ENCODE results near the gene SERPINA9. TPM values are rescaled to one million over a fixed set of nuclear protein-coding genes. Genes with fewer than 3 reads are reported as not detected.

The SERPINA9 gene
- total RNA-seq, 2 experiments from 2014 or later = not detected

GRCh38 chr14:94450722-94451090 is 25.3 kb downstream of the SERPINA9 start:
- Mint-ChIP-seq H3K36me3 (ENCODE audit: low read depth) (no peaks in the 10 kb centered on the region), H3K27me3 (peaks cover 18% of the 10 kb centered on the region), H3K4me3 (no peak overlapping the region), H3K9me3 (no peaks in the 10 kb centered on the region), H3K27ac (no peak overlapping the region), H3K4me1 (ENCODE audit: low read depth) (no peaks in the 10 kb centered on the region)
- ATAC-seq (no peak), DNase-seq (no peak)
- intact Hi-C loops (cut with micrococcal nuclease) = no loop called here
- POLR2A ChIA-PET = no interaction called here
- CTCF ChIA-PET = no interaction called here
- no peak for TF ChIP-seq CTCF (IDR thresholded peaks at IDR 0.05)

GRCh38 chr14:94449930-94450329 is 26.1 kb downstream of the SERPINA9 start:
- ATAC-seq (no peak), DNase-seq (no peak)
- ChIA-PET POLR2A (no interaction called here), CTCF (interaction anchor here (1.6 kb wide), 1 partner anchor 16 kb away, joined by 4 read pairs; no protein-coding TSS in a partner anchor)
- intact Hi-C loops (cut with micrococcal nuclease) = no loop called here
- Mint-ChIP-seq H3K27me3 (peaks cover 16% of the 10 kb centered on the region), H3K4me3 (no peak overlapping the region), H3K9me3 (no peaks in the 10 kb centered on the region), H3K27ac (no peak overlapping the region), H3K4me1 (ENCODE audit: low read depth) (no peaks in the 10 kb centered on the region), H3K36me3 (ENCODE audit: low read depth) (no peaks in the 10 kb centered on the region)
- no peak for TF ChIP-seq CTCF (IDR thresholded peaks at IDR 0.05)

GRCh38 chr14:94448071-94448808 is 27.8 kb downstream of the SERPINA9 start:
- no peak for ATAC-seq
- Mint-ChIP-seq H3K36me3 (ENCODE audit: low read depth) (no peaks in the 10 kb centered on the region), H3K9me3 (no peaks in the 10 kb centered on the region)

DNA sequence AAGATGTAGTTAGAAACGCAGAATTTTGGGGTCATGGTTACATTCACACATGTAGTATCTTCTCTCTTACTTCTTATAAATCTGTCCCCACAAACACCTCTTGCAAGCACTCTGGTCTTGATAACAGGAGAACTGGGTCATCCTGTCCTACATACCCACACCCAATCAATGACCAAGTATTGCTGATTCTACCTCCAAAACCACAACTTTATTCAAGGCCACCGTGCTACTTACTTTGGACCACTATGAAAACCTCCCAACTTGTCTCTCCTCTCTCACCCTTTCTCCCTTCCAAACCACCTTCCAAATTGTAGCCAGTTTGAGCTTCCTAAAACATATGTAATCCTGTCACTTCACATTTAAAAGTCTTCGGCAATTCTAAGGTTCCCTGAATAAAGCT is 28.8 kb downstream of the SERPINA9 start:
- POLR2A ChIA-PET = no interaction called here
- no peak for ATAC-seq
- Mint-ChIP-seq H3K27ac (no peak overlapping the region), H3K9me3 (no peaks in the 10 kb centered on the region), H3K4me1 (ENCODE audit: low read depth) (no peaks in the 10 kb centered on the region), H3K4me3 (no peak overlapping the region), H3K27me3 (peaks cover 9% of the 10 kb centered on the region), H3K36me3 (ENCODE audit: low read depth) (no peaks in the 10 kb centered on the region)
- no peak for DNase-seq
- TF ChIP-seq CTCF (IDR thresholded peaks at IDR 0.05) = no peak
- intact Hi-C loops (cut with micrococcal nuclease) = no loop called here
- CTCF ChIA-PET = interaction anchor here (1.0 to 1.3 kb wide), 2 partner anchors 13 to 39 kb away, joined by 3 read pairs; no protein-coding TSS in a partner anchor

More at GRCh38 chr14:94448071-94448808, 27.8 kb downstream of the SERPINA9 start:
- Mint-ChIP-seq H3K27ac (no peak overlapping the region), H3K27me3 (peaks cover 9% of the 10 kb centered on the region), H3K4me3 (no peak overlapping the region), H3K4me1 (ENCODE audit: low read depth) (no peaks in the 10 kb centered on the region)
- intact Hi-C loops (cut with micrococcal nuclease) = no loop called here
- ChIA-PET POLR2A (no interaction called here), CTCF (interaction anchor here (1.3 to 1.6 kb wide), 2 partner anchors 15 to 38 kb away, joined by 3 to 4 read pairs; no protein-coding TSS in a partner anchor)
- no peak for DNase-seq
- TF ChIP-seq CTCF (IDR thresholded peaks at IDR 0.05) = no peak

DNA sequence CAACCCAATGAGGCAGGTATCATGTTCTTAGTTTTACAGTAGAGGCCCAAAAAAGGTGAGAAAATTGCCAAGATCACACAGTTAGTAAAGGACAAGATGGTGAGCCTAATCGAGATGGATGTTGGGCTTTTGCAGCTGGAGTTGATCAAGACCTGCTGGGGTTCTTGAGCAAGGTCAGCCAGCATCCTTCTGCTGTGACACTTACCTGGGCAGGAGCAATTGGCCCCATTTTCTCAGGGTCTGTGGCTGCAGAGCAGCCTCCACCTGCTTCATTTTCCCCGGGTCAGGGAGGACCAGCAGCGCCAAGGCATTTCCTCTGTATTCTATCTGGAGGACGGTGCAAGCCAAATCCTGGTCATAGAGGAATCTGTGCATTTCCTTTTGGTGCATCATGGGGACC is 29.9 kb downstream of the SERPINA9 start:
- no peaks in the 10 kb centered on the region for H3K4me1 Mint-ChIP-seq (ENCODE audit: low read depth)
- no peak for ATAC-seq

More for the DNA sequence above, 29.9 kb downstream of the SERPINA9 start:
- H3K27ac Mint-ChIP-seq = no peak overlapping the region
- intact Hi-C loops (cut with micrococcal nuclease) = no loop called here
- ChIA-PET POLR2A (no interaction called here), CTCF (no interaction called here)
- no peak for TF ChIP-seq CTCF (IDR thresholded peaks at IDR 0.05)
- no peaks in the 10 kb centered on the region for H3K36me3 Mint-ChIP-seq (ENCODE audit: low read depth)
- peaks cover 8% of the 10 kb centered on the region for H3K27me3 Mint-ChIP-seq
- no peak overlapping the region for H3K4me3 Mint-ChIP-seq
- no peak for DNase-seq
- no peaks in the 10 kb centered on the region for H3K9me3 Mint-ChIP-seq

Measured in activated CD8-positive, alpha-beta T cell treated with anti-CD3 and anti-CD28 coated beads for 36 hours (primary cell).